K562 (cell line): ENCODE results near the gene SIRPB2. TPM values are rescaled to one million over a fixed set of nuclear protein-coding genes. Genes with fewer than 3 reads are reported as not detected.
A peak's percentile ranks its signal among the peaks of the same experiment; 100 is the strongest.

ENCODE experiments used
- ATAC-seq: fragments of 200-7000 bp; cut with Tn5 transposase; 3 replicates; pipeline ENCODE4 v1.9.1; 2020; ENCODE audit warnings: moderate library complexity
- BruUV-seq: library from RNA; stranded (reverse); fragments of 400-500 nt; replicated peaks from 2 replicates; lab custom pipeline; 2021; lab: Mats Ljungman, UMichigan
- CTCF ChIA-PET: fragments of 300-600 bp; formaldehyde crosslinking; extraction: SDS; loops from one replicate; lab custom pipeline; 2021; ENCODE audit warnings: low intra/inter-chr PET ratio; lab: Yijun Ruan, JAX
- POLR2A ChIA-PET: fragments of 300-600, 350-650 bp; sonication (Branson Sonifier 250); formaldehyde crosslinking; extraction: SDS; loops from one replicate; lab custom pipeline; 2021; ENCODE audit warnings: antibody characterized with exemption, inconsistent platforms; lab: Yijun Ruan, JAX
- DNase-seq, 4 experiments: peaks; one replicate each; pipeline versions ENCODE4 v3.0.0 to v3.0.0-alpha.2; 2011 to 2018; ENCODE audit warnings: low spot score in 3 of 4, mixed read lengths in 3 of 4; ENCODE audit errors: extremely low read depth in 1 of 4
- FAIRE-seq: peaks from 2 replicates; lab custom pipeline; 2011; peaks lifted over from hg19 to GRCh38; lab: Jason Lieb, UNC
- H2AFZ ChIP-seq: 2 replicates; pipeline ENCODE4 v1.6.0; 2011; ENCODE audit warnings: low read depth, low read length, control low read depth, inconsistent platforms
- H3K27ac ChIP-seq: fragments of 200-600 bp; 3 replicates; pipeline ENCODE4 v1.8.0; 2011; ENCODE audit warnings: low read depth, mild to moderate bottlenecking, control low read depth, inconsistent platforms, low read length, moderate library complexity, mixed read lengths; ENCODE audit errors: extremely low read depth
- H3K27me3 ChIP-seq, 2 experiments: fragments of 300-600 bp in 1 of 2; 2 replicates in 1 of 2; 3 replicates in 1 of 2; pipeline versions ENCODE4 v1.6.0 to v1.8.0; 2011; ENCODE audit warnings: inconsistent platforms in 2 of 2, low read length in 2 of 2, mild to moderate bottlenecking in 1 of 2, mixed read lengths in 1 of 2, moderate library complexity in 1 of 2; ENCODE audit not compliant: control insufficient read depth in 2 of 2, insufficient read depth in 2 of 2
- H3K36me3 ChIP-seq: fragments of 300-600 bp; 3 replicates; pipeline ENCODE4 v1.8.0; 2011; ENCODE audit warnings: mild to moderate bottlenecking, low read length, inconsistent platforms; ENCODE audit not compliant: control insufficient read depth, insufficient read depth
- H3K4me1 ChIP-seq, 2 experiments: fragments of 200-600 bp in 1 of 2; replicated peaks in 1 of 2; 2 replicates in 1 of 2; 3 replicates in 1 of 2; pipeline versions ENCODE4 v1.5.1 to v1.8.0; 2011; ENCODE audit warnings: inconsistent platforms in 2 of 2, low read length in 2 of 2, mild to moderate bottlenecking in 1 of 2, mixed read lengths in 1 of 2, moderate library complexity in 1 of 2; ENCODE audit not compliant: control insufficient read depth in 2 of 2, insufficient read depth in 2 of 2
- H3K4me2 ChIP-seq: 2 replicates; pipeline ENCODE4 v1.6.1; 2011; ENCODE audit warnings: low read length, control low read depth, inconsistent platforms, mixed read lengths; ENCODE audit not compliant: insufficient read depth
- H3K4me3 ChIP-seq: fragments of 200-600 bp; sonication (generic), shearing (Covaris generic); 2 replicates; pipeline ENCODE4 v1.5.1; 2016; ENCODE audit warnings: control low read depth, inconsistent platforms
- H3K79me2 ChIP-seq: fragments of 200-600 bp; 3 replicates; pipeline ENCODE4 v1.8.0; 2011; ENCODE audit warnings: low read length, inconsistent platforms; ENCODE audit not compliant: control insufficient read depth, insufficient read depth
- H3K9ac ChIP-seq, 2 experiments: 2 replicates each; pipeline versions ENCODE4 v1.6.0 to v1.6.1; 2011; ENCODE audit warnings: low read depth in 2 of 2, low read length in 2 of 2, control low read depth in 1 of 2, inconsistent platforms in 1 of 2, mild to moderate bottlenecking in 1 of 2, mixed read lengths in 1 of 2; ENCODE audit not compliant: insufficient read depth in 1 of 2
- H3K9me1 ChIP-seq: one replicate; pipeline ENCODE4 v1.6.0; 2011; ENCODE audit warnings: inconsistent platforms, mild to moderate bottlenecking, low read length, moderate library complexity; ENCODE audit not compliant: control insufficient read depth, insufficient read depth
- H3K9me3 ChIP-seq: replicated peaks from 2 replicates; pipeline ENCODE4 v1.5.1; 2011; ENCODE audit warnings: low read depth, low read length, inconsistent platforms; ENCODE audit not compliant: control insufficient read depth, insufficient read depth
- H4K20me1 ChIP-seq: replicated peaks from 2 replicates; pipeline ENCODE4 v1.6.1; 2011; ENCODE audit warnings: low read length, inconsistent platforms, mixed read lengths; ENCODE audit not compliant: control insufficient read depth, insufficient read depth
- CEBPG ChIP-seq, 3 experiments: fragments of 200-800 bp in 1 of 3; sonication (Bioruptor generic) in 1 of 3; sonication (generic) in 1 of 3; formaldehyde crosslinking in 1 of 3; IDR thresholded peaks in 2 of 3; conservative IDR thresholded peaks in 1 of 3; 2 replicates each; pipeline versions ENCODE4 v1.6.1 to v1.8.0; 2016 to 2022; ENCODE audit warnings: missing compliant biosample characterization in 2 of 3, missing genetic modification characterization in 2 of 3, mild to moderate bottlenecking in 1 of 3, missing genetic modification reagents in 1 of 3
- CHD4 ChIP-seq: fragments of 200-600 bp; sonication (generic); IDR thresholded peaks from 3 replicates; pipeline ENCODE4 v1.6.1; 2012; ENCODE audit warnings: low read depth, mild to moderate bottlenecking, mixed read lengths, low read length, inconsistent platforms; ENCODE audit not compliant: insufficient read depth, insufficient replicate concordance, poor library complexity, severe bottlenecking
- DLX4 ChIP-seq: fragments of 250-450 bp; sonication (Bioruptor Pico); IDR thresholded peaks from 2 replicates; pipeline ENCODE4 v1.6.1; 2021; ENCODE audit warnings: mild to moderate bottlenecking
- PKNOX1 ChIP-seq: fragments of 450-650 bp; IDR thresholded peaks from 2 replicates; pipeline ENCODE4 v1.6.1; 2016
- TEAD4 ChIP-seq, 2 experiments: sonication (generic) in 1 of 2; formaldehyde crosslinking in 1 of 2; IDR thresholded peaks; 2 replicates each; pipeline versions ENCODE4 v1.6.1 to v1.8.0; 2012 to 2022; ENCODE audit warnings: borderline replicate concordance in 1 of 2, inconsistent platforms in 1 of 2, low read length in 1 of 2, mild to moderate bottlenecking in 1 of 2, missing genetic modification reagents in 1 of 2
- ZNF384 ChIP-seq: IDR thresholded peaks from 2 replicates; pipeline ENCODE4 v1.6.1; 2012; ENCODE audit warnings: low read depth, low read length, improper control_type of control experiment
- WGBS: fragments of 100-300 bp; shearing (Covaris generic); methylation state at CpG from one replicate; pipeline ENCODE4 v1.1.6; 2016; ENCODE audit warnings: low coverage, mixed read lengths; ENCODE audit not compliant: insufficient coverage; ENCODE audit errors: missing lambda C conversion rate; 5-methylcytosine and 5-hydroxymethylcytosine counted together
- in situ Hi-C: fragments of 300-500 bp; cut with MboI; formaldehyde crosslinking; loops from 4 replicates; pipeline ENCODE4 v1.15.0; 2018; ENCODE audit warnings: inconsistent platforms, mixed read lengths
- intact Hi-C: fragments of 100-400 bp; cut with micrococcal nuclease; formaldehyde crosslinking; loops from 2 replicates; pipeline ENCODE4 v1.14.2; 2022
- polyA plus RNA-seq, 8 experiments: library from polyadenylated mRNA; depleted of rRNA in 4 of 8; stranded (reverse) in 5 of 8; unstranded in 3 of 8; fragments of >200 nt; fragmentation: Nextera tagmentation in 2 of 8; fragmentation: Illumina TruSeq in 1 of 8; extraction: Ambion mirVana in 2 of 8; extraction: Trizol in 1 of 8; gene quantifications; 2 replicates each; pipeline versions ENCODE4 v1.2.1 to v1.2.3, GENCODE V29; 2011 to 2014; ENCODE audit warnings: inconsistent platforms in 1 of 8, missing spikeins in 1 of 8
- total RNA-seq, 7 experiments: library from RNA; depleted of rRNA in 6 of 7; stranded (reverse); fragments of >200 nt in 6 of 7; fragmentation: Illumina TruSeq in 2 of 7; extraction: Trizol in 2 of 7; gene quantifications; 2 replicates each; pipeline versions ENCODE4 v1.2.1 to v1.2.3, GENCODE V29; 2011 to 2021; ENCODE audit warnings: low replicate concordance in 1 of 7
- TF ChIP-seq, protein P1 (sequence below): fragments of 450-650 bp; IDR thresholded peaks from 2 replicates; pipeline ENCODE4 v1.7.0; 2016; ENCODE audit warnings: borderline replicate concordance

SIRPB2 gene
- total and polyA plus RNA-seq, 9 of the 15 experiments (the other 6 are each of a cell fraction or from before 2014, with no cell fraction given) = 0.07 TPM; not detected in 7

DNA sequence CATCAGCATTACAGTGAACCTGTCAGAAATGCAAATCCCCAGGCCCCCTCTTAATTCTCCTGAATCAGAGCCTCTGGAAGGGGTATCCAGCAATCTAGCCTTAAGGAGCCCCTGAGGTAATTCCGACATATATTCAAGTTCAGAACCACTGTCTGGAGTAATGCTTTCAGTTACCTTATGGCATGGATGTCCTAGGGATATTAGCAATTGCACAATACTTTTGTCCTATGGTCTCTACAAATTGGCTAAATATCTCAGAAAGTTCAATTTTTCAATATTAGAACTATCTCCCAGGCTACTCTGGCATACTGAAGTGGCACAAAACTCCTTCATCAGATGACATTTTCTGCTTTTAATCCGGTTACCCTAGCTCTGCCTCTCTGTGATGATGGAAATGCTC, 30.9 kb downstream of the SIRPB2 start:
- intact Hi-C loops = loop anchor here (10.0 kb wide), 1 partner anchor 135 kb away; the partner anchor contains the start of gene SDCBP2

More for the DNA sequence above, 30.9 kb downstream of the SIRPB2 start:
- ChIA-PET CTCF (no interaction called here), POLR2A (interaction anchor here (0.5 to 2.1 kb wide), 4 partner anchors 11 to 865 kb away, joined by 3 to 8 read pairs (median 3); no protein-coding TSS in a partner anchor)
- no TSS peak for BruUV-seq
- FAIRE-seq (no peak), DNase-seq (no peak), ATAC-seq (no peak)
- no peak for TF ChIP-seq CHD4
- TF ChIP-seq, protein P1, sequence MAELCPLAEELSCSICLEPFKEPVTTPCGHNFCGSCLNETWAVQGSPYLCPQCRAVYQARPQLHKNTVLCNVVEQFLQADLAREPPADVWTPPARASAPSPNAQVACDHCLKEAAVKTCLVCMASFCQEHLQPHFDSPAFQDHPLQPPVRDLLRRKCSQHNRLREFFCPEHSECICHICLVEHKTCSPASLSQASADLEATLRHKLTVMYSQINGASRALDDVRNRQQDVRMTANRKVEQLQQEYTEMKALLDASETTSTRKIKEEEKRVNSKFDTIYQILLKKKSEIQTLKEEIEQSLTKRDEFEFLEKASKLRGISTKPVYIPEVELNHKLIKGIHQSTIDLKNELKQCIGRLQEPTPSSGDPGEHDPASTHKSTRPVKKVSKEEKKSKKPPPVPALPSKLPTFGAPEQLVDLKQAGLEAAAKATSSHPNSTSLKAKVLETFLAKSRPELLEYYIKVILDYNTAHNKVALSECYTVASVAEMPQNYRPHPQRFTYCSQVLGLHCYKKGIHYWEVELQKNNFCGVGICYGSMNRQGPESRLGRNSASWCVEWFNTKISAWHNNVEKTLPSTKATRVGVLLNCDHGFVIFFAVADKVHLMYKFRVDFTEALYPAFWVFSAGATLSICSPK = no peak
- TF ChIP-seq CEBPG (CRISPR knock-in tag; IDR thresholded peaks at IDR 0.05) = no peak
- TF ChIP-seq CEBPG (tag; conservative IDR thresholded peaks at IDR 0.05 in 1 of 2, IDR thresholded peaks at IDR 0.05 in 1 of 2) = 0 out of 4 replicates have a peak, but pooled peaks of 1 of the 2 experiments have one; percentile 15
- no peak for TF ChIP-seq DLX4 (CRISPR knock-in tag)
- no peak for TF ChIP-seq PKNOX1
- no peak for TF ChIP-seq ZNF384
- TF ChIP-seq TEAD4 (IDR thresholded peaks at IDR 0.05; ENCODE audit: low read length) = no peak
- TF ChIP-seq TEAD4 (CRISPR knock-in tag; IDR thresholded peaks at IDR 0.05; ENCODE audit: borderline replicate concordance) = no peak
- H3K36me3 ChIP-seq = peaks cover 97% of the 10 kb centered on the region
- no peaks in the 10 kb centered on the region; the same call in 1 of the 2 replicates for H4K20me1 ChIP-seq
- peaks cover 56% of the 10 kb centered on the region for H3K79me2 ChIP-seq
- H3K4me2 ChIP-seq = no peak overlapping the region
- no peak overlapping the region for H2AFZ ChIP-seq
- in situ Hi-C loops = no loop called here
- no peak overlapping the region for H3K27ac ChIP-seq
- no peak overlapping the region for H3K9ac ChIP-seq
- no peak overlapping the region for H3K4me3 ChIP-seq
- H3K4me1 ChIP-seq = peaks cover 0 to 6% of the 10 kb centered on the region in 2 experiments; a peak in 3 of 5 replicates
- no peaks in the 10 kb centered on the region for H3K9me1 ChIP-seq
- H3K27me3 ChIP-seq = no peaks in the 10 kb centered on the region
- WGBS = 92% methylated on average over 2 of the region's 2 CpGs
- H3K9me3 ChIP-seq = no peaks in the 10 kb centered on the region
